ENCODE results near the gene ASIC4.
A peak's percentile ranks its signal among the peaks of the same experiment; 100 is the strongest.

Gene ASIC4

DNA sequence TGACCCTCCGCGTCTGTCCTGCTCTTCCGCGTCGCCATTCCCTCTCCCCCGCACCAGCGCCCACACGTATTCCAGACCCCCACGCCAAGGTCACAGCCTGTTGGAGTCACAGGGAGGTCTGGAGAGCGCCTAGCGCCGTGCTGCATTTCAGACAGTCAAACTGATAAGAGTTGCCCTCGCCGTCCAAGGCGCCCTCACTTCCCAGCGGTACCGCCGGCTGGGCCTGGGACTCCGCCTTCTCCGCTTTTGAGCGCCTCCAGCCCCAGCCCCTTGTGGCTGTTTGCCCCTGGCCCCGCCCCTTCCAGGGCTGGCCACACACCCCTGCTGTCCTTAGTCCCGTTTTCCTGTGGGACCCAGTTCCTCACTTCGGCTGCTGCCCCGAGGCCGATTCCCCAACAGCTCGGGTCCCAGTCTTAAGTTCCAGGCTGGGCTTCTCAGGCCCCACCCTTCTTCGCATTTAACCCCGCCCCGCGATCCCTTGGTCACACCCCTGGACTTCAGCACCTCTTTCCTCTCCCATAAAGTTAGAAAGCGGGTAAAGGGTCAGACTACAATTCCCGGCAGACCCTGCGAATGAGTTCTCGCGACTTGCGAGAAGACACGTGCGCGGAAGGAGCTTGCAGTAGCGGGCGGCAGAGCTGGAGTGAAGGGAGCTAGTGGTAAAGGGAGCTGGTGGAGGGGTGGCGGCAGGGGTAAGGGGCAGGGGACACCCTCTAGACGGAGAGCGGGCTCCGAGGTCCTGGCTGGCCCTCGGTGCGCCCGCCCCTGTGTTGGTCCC is 15.8 kb upstream of the ASIC4 start, which contains the start of gene GMPPA:
Gene GMPPA (plus strand): TSS at position 612 of the 778 bp plus-strand sequence. CDS start 1,085 bp downstream, outside the sequence.
- peak; percentile 96 for DNase-seq

DNA sequence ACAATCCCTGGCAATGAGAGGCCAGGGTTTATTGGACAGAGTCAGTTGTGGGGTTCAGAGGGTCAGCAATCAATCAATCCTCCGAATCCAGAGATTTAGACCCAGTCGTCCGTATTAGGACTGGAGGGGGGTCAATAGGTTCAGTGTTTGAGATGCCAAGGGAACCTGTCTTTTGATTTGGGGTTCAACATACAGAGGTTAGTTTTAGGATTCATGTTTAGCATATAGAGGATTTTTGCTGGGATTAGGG is 15.3 kb upstream of the ASIC4 start:
- no peak for DNase-seq

DNA sequence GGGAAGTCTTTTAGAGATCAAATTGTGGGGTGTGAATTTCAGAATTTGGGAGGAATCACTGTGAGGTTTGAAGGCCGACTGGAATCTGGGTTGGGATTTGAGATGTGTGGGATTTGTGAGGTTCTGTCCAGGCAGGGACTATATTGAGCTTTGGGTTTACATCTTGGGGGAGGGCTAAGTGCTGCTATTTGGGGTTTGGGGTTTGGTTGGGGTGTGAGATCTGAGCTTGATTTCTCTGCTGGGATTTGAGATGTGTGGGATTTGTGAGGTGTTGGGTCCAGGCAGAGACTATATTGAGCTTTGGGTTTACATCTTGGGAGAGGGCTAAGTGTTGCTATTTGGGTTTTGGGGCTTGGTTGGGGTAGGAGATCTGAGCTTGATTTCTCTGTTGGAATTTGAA is 14.7 kb upstream of the ASIC4 start:
- DNase-seq, result no peak

DNA sequence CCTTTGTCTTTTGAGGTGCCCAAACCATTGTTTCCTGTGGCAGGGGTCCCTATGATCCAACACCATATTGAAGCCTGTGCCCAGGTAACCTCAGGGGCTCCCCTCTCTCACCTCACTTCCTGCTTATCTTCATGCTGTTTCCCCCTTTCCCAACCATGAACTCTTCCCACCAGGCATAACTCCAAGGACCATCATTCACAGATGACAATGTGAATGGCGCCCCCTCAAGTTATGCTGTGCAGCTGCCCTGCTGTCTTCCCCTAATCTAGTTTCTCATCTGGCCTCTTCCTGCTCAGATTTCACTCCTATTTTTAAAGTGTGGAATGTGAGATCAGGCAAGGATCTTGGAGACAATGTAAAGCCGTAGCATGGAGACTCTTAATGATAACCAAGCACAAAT is 14.1 kb upstream of the ASIC4 start:
- DNase-seq, result no peak

DNA sequence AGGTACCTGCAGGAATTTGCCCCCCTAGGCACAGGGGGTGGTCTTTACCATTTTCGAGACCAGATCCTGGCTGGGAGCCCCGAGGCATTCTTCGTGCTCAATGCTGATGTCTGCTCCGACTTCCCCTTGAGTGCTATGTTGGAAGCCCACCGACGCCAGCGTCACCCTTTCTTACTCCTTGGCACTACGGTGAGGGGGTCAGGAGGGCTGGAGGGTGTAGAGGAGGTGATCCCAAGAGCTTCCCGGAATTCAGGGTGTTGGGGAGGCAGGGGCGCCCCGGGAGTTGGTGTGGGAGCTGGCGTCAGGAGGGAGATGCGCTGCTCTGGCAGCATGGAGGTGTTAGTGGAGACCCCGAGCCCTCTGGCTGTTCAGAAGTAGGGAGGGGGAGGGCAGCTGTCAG is 12.4 kb upstream of the ASIC4 start:
- no peak for DNase-seq

DNA sequence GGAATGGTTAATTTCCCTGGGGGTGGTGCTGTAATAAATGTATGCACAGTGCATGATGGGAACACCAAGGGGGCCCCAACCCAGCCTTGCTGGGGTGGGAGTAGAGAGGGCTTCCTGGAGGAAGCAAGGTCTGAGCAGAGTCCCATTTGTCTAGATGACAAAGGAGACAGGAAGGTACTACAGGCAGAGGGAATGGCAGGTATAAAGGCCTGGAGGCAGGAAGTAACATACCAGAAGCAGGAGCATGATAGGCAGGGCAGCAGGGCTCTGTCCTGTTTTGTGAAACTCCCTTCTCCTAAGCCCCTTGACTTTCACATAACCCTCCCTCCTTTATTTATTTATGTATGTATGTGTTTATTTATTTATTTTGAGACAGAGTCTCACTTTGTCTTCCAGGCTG is 11.7 kb upstream of the ASIC4 start:
- peak; percentile 7 for DNase-seq

DNA sequence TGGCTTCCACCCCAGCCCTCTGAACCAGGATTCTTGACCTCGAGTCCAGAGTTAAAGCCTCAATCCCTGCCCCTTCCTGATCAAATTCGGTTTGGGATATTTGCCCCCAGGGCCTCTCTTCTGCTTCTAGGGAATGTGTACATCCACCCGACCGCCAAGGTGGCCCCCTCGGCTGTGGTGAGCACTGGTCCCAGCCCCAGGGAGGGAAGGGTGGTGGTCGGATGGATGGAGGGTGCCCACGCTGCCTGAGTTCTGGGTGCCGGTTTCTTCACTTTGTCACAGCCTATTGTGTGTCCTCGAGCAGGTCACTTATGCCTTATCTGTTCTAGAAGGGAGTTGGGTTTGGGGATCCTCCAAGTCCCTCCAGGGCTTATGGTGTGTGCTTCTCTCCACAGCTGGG is 8.7 kb upstream of the ASIC4 start:
- no peak for DNase-seq

DNA sequence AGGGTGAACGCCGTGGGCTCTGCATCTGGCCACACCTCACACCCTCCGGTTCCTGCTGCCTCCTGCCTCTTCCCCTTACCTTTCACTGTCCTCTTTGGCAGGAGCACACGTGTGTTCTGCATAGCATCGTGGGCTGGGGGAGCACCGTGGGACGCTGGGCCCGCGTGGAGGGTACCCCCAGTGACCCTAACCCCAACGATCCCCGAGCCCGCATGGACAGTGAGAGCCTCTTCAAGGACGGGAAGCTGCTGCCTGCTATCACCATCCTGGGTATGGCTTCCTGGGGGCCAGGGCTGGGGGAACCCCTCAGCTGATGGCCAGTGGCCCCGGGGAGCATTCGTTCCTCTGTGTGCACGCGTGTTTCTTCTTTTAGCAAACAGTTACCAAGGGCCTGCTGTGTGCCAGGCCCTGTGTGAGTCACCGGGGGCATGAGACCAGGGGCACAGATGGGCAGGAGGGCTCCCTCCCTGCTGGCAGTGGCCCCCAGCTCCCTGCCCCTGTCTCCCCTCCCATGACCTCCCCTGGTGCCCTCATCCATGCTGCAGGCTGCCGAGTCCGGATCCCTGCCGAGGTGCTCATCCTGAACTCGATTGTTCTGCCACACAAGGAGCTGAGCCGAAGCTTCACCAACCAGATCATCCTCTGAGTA is 8.0 kb upstream of the ASIC4 start:
- DNase-seq, result no peak

DNA sequence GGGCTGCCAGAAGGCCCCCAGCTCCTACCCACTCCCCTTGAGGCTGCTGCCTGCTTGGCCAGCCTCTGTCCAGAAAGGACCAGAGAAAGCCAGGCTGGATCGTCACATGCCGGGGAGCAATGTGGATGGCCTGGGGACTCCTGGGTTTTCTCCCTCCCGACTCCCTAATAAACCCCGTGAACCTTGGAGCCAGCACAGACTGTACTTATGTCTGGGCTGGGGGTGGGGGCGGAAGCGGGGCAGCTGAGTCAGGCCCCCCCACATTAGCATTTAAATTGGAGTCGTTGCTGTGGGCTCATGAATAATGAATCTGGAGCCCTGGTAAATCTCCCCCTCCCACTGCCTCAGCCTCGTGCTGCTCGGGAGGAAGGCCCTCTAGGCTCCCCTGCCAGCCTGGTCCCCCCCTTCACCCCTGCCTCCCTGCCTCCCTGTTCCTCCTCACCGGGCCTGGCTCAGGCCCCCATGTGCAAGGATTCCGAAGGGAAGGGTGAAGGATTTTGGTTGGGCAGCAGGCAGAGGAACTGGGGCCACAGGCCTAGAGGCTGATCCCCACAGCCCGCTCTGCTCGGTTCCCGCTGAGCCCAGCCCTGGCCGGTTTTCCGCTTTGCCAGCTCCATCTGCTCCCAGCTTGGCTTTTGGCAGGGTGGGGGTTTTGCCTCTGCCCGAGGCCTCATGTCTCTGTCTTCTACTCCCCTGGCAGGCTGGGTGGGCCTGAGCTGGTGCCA is 7.3 kb upstream of the ASIC4 start:
- peak; percentile 75 for DNase-seq

DNA sequence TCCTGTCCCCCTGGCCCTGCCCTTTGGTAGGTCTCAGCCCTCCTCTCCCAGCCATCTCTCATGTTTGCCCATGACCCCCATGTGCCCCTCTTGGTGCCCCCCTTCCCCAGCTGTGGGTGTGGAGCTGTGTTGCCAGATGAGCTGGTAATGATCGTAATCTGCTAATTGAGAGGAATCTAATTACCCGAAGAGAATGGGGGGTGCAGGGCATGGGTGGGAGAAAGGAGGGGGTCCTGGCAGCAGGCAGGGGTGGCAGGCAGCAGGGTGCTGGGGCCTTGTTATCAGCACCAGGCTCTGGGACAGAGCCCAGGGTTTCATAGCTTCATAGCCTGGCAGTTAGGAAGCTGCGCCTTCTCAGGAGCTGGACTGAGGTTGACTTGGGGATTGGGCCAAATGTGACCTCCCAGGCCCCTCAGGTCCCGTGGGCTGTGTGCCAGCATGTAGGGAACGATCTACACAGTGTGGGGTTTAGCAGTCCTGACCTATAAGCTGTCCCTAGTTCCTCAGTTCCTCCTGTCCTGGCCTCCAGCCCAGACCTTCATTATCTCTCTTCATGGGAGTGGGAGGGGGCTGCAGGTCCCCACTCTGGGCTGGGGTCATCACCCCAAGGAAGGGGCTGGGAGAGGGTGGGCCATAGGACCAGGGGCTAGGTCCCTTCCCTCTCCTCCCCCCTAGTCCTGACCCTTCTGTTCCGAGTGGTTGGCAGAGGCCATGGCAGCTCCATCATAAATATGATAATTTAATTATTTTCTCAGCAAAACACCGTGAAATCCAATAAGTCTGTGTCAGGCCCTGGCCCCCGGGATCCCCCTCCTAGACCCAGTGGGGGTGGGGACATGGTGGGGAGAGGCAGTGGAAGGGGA is 6.5 kb upstream of the ASIC4 start:
- peak; percentile 75 for DNase-seq

DNA sequence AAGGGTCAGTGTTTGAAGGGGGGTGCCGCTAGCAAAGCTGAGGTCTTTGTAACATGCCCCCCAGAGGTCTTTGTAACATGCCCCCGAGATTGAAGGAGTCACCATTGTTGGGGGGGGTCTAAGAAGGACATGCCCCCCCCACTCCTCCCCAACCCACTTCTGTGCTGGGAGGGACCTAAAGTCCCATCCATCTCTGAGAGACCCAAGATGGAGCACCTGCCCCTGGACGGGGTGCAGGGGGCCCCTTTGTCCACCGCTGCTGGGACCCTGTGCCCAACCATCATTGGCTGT is 5.9 kb upstream of the ASIC4 start:
- peak; percentile 27 for DNase-seq

DNA sequence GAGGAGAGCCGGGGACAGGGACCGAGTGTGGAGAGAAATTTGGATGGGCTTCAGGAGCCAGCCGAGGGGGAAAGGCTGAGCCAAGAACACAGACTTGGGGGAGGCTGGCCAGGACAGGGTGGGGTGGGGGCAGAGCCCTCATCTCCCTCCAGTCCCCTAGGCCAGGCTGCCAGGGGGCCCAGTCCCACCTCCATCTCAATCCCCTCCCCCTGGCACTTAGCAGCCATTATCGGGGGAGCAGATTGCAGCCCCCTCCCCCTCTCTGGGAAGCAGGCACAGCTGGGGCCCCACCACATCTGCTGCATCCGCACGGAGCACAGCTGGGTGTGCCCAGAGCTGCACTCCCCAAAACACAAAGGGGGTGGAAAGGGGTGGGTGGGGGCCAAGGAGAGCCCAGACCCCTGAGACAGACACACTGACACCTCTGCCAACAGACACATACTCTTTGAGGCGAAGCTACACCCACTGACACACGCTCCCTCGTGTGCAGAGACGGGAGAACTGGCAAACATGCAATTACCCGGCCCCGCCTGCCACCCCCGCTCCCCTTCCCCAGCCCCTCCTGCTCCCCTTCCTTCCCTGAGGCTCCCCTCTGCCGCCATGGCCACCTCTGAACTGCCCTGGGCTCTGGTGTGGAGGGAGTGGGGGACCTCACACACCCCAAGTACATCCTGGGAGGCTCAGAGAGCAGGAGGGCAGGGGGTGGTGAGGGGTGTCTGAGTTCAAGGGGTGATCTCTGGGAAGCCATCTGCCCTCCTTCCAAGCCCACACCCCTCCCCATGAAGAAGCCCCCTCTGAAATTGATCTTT is 5.1 kb upstream of the ASIC4 start:
- peak; percentile 80 for DNase-seq

DNA sequence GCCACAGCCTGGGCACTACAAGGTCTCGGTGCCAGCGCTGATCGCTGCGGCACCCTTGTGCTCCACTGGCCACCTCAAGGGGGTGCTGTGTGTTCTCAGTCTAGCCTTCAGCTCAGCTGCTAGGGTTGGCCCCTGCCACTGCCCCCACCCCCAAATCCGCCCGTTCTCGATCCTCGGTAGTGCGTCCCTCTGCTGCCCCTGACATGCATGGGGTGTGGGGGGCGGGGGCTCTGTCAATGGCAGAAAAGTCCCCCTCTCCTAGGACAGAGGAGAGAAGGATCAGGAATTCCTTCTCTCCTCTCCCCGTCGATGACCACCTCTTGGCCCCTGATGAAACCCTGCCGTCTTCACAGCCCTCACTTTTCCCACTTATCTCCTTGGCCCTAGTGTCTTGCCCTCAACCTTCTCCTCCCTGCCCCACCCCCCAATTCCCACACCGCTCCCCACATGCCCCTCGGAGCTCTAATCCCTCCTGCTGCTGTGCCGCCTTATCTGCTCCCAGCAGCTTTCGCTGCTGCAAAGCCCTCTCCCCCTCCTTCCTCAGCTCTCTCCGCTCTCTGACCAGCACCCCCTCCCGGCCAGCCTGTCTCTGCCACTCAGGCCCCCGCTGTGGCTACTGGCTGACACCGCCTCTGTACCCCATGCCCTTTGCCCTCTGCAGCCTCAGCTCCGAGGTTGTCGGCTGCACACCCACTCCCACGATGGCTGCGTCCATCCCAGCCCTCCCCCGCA is 4.3 kb upstream of the ASIC4 start:
- DNase-seq, result peak; percentile 67

DNA sequence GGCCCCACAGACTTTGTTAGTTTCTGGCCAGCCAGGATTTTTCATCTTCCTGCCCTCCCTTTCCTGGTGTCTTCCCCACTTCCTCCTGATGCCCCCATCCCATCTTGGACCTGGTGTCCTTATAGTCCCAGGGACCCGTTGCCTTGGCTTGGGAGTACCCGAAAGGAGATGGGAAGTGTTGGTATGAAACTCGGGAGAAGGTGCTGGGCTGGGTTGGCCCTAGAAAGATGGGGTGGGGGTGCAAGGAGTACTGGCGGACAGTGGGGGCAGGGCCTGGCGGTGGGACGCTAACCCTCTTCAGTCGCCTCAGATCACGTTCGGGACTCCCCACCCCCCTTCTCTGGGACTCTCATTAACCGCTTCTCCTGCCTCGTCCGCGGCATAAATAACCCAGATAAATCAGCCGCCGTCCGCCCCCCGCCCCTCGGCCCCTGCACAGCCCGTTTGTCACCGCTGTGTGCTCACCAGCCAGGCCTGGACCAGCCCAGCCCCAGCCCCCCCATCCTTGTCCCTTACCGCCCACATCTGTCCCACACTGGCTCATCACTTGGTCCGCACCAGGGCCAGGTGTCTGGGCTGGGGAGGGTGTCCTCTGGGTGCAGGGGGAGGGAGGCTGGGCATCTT is 3.7 kb upstream of the ASIC4 start:
- DNase-seq, result no peak

DNA sequence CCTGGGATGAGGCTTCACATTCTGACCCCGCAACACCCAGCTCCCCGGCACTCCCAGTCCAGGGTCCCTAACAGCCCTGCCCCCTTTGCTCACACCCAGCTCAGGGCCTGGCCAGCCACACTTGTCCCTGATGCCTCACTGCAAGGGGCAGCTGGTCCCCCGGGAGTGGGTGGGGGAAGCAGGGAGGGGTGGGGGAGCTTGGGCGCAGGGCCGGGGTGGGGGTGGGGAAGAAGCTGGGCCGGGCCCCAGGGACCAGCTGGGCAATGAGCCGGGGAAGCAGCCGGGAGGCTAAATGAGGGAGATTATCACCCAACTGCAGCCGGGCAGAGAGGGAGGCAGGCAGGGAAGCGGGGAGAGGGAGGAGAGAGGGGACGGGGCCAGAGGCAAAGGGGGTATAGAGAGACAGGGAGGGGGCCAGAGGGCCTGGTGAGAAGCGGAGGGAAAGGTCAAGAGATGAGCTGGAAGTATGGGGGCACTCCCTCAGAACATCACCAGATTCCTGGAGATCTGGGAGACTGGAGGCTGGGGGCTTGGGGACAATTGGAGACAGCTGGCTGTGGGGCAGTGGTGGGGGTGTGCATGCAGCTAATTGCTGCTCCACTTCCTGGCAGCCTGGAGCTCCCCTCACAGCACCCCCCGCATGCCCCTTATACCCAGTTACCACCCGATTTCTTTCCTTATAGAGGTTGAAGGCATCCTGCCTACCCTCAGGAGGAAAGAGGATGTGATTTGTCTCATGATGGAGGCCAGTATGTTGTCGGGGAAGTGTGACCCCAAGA is 2.5 kb upstream of the ASIC4 start:
- peak; percentile 52 for DNase-seq

DNA sequence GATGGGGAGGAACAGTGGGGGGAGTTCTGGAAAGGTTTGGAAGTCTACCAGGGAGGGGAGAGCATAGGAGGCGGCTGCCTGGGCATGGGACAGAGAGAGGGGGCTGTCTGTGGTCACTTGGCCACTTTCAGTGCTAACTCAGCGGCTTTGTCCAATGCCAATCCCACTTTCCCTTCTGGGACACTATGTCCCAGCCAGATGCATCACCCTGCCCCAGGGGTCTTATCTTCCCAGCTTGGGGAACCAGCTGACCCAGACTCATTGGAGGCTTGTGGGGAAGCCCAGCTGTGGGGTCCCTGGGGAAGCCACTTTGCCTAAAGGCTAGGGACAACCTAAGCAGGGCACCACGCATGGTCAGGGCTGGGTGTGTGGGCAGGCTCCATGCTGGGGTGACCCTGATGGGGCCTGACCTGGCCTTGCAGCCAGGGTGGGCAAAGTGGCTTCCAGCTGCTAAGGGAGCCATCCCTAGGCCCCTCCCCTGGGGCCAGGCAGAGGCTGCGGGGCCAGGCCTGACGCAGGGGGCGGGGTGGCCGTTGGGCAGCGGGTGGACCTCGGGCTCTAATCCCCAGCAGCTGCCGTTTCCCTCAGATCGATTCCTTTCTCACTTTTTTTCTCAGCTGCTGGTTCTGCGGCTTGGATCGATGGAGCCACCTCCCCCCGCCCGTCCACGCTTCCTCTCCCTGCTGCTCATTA is 1.6 kb upstream of the ASIC4 start:
- no peak for DNase-seq

DNA sequence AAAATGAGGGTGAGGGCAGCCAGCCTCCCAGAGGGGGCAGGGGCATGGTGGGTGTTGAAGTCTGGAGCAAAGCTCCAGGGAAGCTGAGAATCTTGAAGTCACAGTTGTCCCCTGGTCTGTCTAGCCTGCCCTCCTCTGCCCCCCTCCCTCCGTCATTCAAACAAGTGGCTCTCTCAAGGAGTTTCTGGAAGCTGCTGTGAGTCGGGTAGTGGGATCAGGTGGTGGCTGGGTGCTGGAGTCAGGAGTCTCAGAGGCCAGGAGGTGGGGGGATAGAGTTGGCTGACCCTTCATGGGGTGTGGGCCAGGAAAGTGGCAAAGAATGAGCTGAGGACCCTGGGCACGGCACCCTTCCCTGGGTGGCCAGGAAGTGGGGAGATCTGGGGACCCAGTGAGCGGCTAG is 495 bp upstream of the ASIC4 start:
- DNase-seq, result no peak

DNA sequence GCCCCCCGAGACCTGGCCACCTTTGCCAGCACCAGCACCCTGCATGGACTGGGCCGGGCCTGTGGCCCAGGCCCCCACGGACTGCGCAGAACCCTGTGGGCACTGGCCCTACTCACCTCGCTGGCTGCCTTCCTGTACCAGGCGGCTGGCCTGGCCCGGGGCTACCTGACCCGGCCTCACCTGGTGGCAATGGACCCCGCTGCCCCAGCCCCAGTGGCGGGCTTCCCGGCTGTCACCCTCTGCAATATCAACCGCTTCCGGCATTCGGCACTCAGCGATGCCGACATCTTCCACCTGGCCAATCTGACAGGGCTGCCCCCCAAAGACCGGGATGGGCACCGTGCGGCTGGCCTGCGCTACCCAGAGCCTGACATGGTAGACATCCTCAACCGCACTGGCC is 554 bp downstream of the ASIC4 start:
- no peak for DNase-seq

DNA sequence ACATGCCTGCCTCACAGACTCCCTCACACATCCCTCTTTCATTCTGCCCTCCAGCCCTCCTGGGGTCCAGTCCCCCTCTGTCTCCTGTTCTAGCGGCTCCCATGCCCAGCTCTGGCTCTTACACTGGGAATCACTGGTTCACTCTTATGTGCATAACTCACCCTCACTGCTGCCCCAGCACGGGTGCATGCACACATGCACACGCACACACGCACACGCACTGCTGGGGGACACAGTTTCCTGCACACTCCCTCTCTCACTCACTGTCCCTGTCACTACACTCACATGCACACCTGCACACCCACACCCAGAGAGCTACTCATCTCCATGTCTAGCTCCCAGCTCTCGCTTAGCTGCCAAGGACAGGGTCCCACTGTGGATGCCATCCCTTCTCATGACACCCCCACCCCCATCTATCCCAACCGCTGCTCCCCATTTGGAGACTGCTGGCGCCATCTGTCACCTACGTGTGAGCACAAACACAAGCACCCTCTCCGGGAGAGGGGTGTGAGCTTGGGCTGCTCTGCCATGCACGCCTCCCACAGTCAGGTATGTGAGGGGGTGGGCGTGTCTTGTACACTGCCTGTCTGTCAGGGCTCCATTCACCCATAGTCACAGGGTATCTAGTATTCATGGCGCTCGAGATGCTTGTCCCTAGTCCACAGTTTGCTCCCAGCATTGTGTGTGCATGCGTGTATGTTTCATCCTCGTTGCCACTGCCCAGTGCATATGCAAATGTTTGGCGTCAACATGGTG is 1.8 kb downstream of the ASIC4 start:
- DNase-seq, result peak; percentile 21
